Breast epithelium (tissue), 4 donors: ENCODE results near the gene AKAP7. TPM values are rescaled to one million over a fixed set of nuclear protein-coding genes. Genes with fewer than 3 reads are reported as not detected.

Source experiments
- DNase-seq, 2 donors: peaks; one replicate each; pipeline ENCODE4 v3.0.0-alpha.2; 2019; ENCODE audit warnings: low spot score in 2 of 2
- H3K27ac ChIP-seq, 2 donors: fragments of 200-600 bp; sonication (generic) in 1 of 2; one replicate each; pipeline ENCODE4 v1.5.1; 2016 to 2019; ENCODE audit warnings: mild to moderate bottlenecking in 1 of 2
- H3K27me3 ChIP-seq, 2 donors: fragments of 200-600 bp; sonication (generic) in 1 of 2; one replicate each; pipeline versions ENCODE4 v1.5.1 to v1.6.0; 2017 to 2019; ENCODE audit warnings: control low read depth in 1 of 2, mild to moderate bottlenecking in 1 of 2
- H3K36me3 ChIP-seq: fragments of 200-600 bp; one replicate; pipeline ENCODE4 v1.5.1; 2019
- H3K4me1 ChIP-seq, 2 donors: fragments of 200-600 bp; sonication (generic); one replicate each; pipeline ENCODE4 v1.5.1; 2016 to 2019; ENCODE audit warnings: control low read depth in 1 of 2
- H3K4me3 ChIP-seq, 3 donors: fragments of 200-600 bp; sonication (generic); 1 replicate in 2 of 3; 2 replicates in 1 of 3; pipeline ENCODE4 v1.5.1; 2016 to 2019; ENCODE audit warnings: mild to moderate bottlenecking in 3 of 3, moderate library complexity in 2 of 3
- H3K9me3 ChIP-seq, 2 donors: fragments of 200-600 bp; sonication (generic) in 1 of 2; one replicate each; pipeline ENCODE4 v1.5.1; 2016 to 2019; ENCODE audit warnings: control low read depth in 1 of 2
- POLR2A ChIP-seq: fragments of 450-650 bp; IDR thresholded peaks from one replicate; pipeline ENCODE4 v1.6.1; 2016; ENCODE audit warnings: antibody characterized with exemption, mild to moderate bottlenecking, moderate library complexity
- POLR2AphosphoS5 ChIP-seq, 3 donors: sonication (generic); formaldehyde crosslinking; IDR thresholded peaks; one replicate each; pipeline ENCODE4 v1.6.1; 2017; ENCODE audit warnings: antibody characterized with exemption in 3 of 3
- intact Hi-C: fragments of 100-400 bp; cut with DNase I; formaldehyde crosslinking; loops from one replicate; pipeline ENCODE4 v1.15.1; 2023; ENCODE audit warnings: low total_unique reads
- total RNA-seq, 3 donors: library from RNA; depleted of rRNA; stranded (reverse); fragments of >200 nt; gene quantifications; one replicate each; pipeline ENCODE4 v1.1.0, GENCODE V29; 2016
- TF ChIP-seq, protein P1 (sequence below), 3 donors: fragments of 450-650 bp; IDR thresholded peaks; one replicate each; pipeline ENCODE4 v1.5.1; 2016 to 2017; ENCODE audit warnings: antibody characterized with exemption in 3 of 3, mild to moderate bottlenecking in 3 of 3, moderate library complexity in 3 of 3

AKAP7 gene
- total RNA-seq, 3 donors from 2014 or later, result 13.0 to 15.7 (median 14.4) TPM

DNA sequence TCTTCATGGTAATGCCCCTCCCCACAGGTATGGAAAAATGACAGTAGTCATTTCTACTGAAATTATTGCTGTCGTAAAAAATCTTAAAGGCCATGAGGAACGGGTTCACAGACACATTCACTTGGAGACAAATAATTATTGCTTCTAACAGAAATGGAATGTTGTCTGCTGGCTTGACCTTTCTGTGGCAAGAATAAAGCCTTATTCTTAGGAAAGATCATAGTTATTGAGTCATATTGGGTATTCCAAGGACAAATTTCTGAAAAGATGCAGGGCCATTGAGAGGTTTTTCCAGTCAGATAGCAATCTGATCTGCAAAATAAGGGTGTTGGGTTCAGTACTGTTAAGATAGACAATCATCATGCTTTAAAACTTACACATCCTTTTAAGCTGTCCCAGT lies 29.2 kb downstream of the AKAP7 start:
- no peak overlapping the region for H3K4me3 ChIP-seq
- intact Hi-C loops, result no loop called here
- DNase-seq, result no peak
- H3K4me1 ChIP-seq, result no peaks in the 10 kb centered on the region
- H3K27me3 ChIP-seq, result no peaks in the 10 kb centered on the region
- no peaks in the 10 kb centered on the region for H3K36me3 ChIP-seq
- no peaks in the 10 kb centered on the region for H3K9me3 ChIP-seq
- TF ChIP-seq POLR2AphosphoS5 (IDR thresholded peaks at IDR 0.05) (no peak), POLR2A (no peak)
- TF ChIP-seq, protein P1, sequence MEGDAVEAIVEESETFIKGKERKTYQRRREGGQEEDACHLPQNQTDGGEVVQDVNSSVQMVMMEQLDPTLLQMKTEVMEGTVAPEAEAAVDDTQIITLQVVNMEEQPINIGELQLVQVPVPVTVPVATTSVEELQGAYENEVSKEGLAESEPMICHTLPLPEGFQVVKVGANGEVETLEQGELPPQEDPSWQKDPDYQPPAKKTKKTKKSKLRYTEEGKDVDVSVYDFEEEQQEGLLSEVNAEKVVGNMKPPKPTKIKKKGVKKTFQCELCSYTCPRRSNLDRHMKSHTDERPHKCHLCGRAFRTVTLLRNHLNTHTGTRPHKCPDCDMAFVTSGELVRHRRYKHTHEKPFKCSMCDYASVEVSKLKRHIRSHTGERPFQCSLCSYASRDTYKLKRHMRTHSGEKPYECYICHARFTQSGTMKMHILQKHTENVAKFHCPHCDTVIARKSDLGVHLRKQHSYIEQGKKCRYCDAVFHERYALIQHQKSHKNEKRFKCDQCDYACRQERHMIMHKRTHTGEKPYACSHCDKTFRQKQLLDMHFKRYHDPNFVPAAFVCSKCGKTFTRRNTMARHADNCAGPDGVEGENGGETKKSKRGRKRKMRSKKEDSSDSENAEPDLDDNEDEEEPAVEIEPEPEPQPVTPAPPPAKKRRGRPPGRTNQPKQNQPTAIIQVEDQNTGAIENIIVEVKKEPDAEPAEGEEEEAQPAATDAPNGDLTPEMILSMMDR (IDR thresholded peaks at IDR 0.05), result no peak
- no peak overlapping the region for H3K27ac ChIP-seq

DNA sequence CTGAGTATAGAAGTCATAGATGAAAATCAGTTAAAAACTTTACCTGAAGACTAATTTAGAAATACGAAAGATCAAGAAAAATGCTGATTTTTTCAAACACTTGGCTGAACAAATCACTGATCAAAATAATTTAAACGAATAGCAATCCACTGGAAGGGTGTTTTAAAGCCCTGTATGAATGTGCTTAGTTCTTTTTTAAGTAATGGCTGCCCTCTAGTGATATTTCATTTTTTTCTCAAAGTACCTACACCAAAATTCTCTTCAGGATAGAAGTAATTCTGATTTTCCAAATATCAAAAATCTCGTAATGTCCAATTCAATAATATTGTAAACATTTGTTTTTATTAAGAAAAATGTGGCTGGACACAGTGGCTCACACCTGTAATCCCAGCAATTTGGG lies 32.5 kb downstream of the AKAP7 start:
- Histone ChIP-seq H3K4me3 (no peak overlapping the region), H3K27me3 (no peaks in the 10 kb centered on the region), H3K9me3 (no peaks in the 10 kb centered on the region), H3K4me1 (no peaks in the 10 kb centered on the region), H3K27ac (no peak overlapping the region), H3K36me3 (no peaks in the 10 kb centered on the region)
- intact Hi-C loops, result no loop called here
- TF ChIP-seq POLR2A, result no peak
- TF ChIP-seq, protein P1 (IDR thresholded peaks at IDR 0.05), result no peak
- no peak for TF ChIP-seq POLR2AphosphoS5 (IDR thresholded peaks at IDR 0.05)
- no peak for DNase-seq

DNA sequence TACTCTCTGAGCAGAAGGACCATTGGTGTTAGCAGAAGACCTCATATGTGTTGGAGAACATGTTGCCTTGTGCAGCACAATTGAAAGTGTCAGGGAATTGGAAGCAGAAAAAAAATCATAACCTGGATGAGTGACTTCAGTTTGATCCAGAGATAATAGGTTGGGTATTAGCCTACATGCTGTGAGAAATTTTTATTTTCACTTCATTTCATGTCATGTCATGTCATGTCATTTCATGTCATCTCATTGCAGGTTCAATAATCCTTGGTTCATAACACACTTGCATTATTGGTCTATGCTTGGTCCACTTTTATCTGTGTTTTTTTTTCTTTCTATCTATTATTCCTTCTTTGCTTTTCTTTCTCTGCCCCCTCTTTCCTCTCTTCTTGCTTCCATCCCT lies 34.3 kb downstream of the AKAP7 start:
- Histone ChIP-seq H3K9me3 (no peaks in the 10 kb centered on the region), H3K27ac (no peak overlapping the region), H3K4me3 (no peak overlapping the region), H3K36me3 (no peaks in the 10 kb centered on the region), H3K27me3 (no peaks in the 10 kb centered on the region), H3K4me1 (no peaks in the 10 kb centered on the region)
- intact Hi-C loops, result no loop called here
- no peak for DNase-seq
- TF ChIP-seq POLR2AphosphoS5 (IDR thresholded peaks at IDR 0.05), result no peak
- TF ChIP-seq POLR2A, result no peak
- TF ChIP-seq, protein P1 (IDR thresholded peaks at IDR 0.05), result no peak

DNA sequence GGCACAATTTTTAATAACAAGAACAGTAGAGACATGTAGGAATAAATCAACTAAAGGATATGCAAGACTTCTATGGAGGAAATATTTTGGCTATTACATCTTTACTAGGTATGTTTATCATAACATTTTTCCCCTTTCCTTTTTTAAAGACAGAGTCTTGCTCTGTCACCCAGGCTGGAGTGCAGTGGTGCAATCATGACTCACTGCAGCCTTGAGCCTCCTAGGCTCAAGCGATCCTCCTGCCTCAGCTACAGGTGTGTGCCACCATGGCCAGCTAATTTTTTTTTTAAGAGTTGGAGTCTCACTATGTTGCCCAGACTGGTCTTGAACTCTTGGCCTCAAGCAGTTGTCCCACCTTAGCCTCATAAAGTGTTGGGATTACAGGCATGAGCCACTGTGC lies 37.0 kb downstream of the AKAP7 start:
- DNase-seq, result no peak
- H3K36me3 ChIP-seq, result no peaks in the 10 kb centered on the region
- H3K27ac ChIP-seq, result no peak overlapping the region
- H3K27me3 ChIP-seq, result no peaks in the 10 kb centered on the region
- TF ChIP-seq, protein P1 (IDR thresholded peaks at IDR 0.05), result no peak
- TF ChIP-seq POLR2AphosphoS5 (IDR thresholded peaks at IDR 0.05), result no peak
- TF ChIP-seq POLR2A, result no peak
- H3K4me3 ChIP-seq, result no peak overlapping the region
- intact Hi-C loops, result no loop called here
- no peaks in the 10 kb centered on the region for H3K9me3 ChIP-seq
- H3K4me1 ChIP-seq, result no peaks in the 10 kb centered on the region

DNA sequence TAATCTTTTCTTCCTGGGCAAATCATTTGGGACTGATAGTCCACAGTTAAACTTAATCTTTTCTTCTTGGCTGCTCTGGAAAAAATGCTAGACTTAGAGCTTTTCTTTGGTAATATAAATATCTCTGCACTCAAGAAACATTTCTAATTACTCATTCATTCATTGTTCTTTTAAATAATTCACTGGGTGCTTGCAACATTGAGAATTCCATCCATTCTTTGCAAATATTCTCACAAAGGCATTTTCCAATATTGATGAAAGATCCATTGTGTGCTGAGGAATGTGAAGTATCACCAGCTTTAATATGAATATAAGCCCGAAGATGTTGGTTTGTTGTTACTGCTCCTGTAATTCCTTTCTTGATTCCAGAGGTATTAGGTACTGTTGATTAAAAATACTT lies 38.4 kb downstream of the AKAP7 start:
- Histone ChIP-seq H3K36me3 (no peaks in the 10 kb centered on the region), H3K4me3 (no peak overlapping the region), H3K4me1 (no peaks in the 10 kb centered on the region), H3K9me3 (no peaks in the 10 kb centered on the region), H3K27ac (no peak overlapping the region), H3K27me3 (no peaks in the 10 kb centered on the region)
- TF ChIP-seq POLR2A, result no peak
- TF ChIP-seq, protein P1 (IDR thresholded peaks at IDR 0.05), result no peak
- no peak for DNase-seq
- intact Hi-C loops, result no loop called here
